ENCODE data around the gene EYS.
"Not testable (repeated sequence)": the region's sequence is repeated elsewhere in the genome, so short reads cannot be mapped to it uniquely, and the experiment has no call there.

Gene EYS

GRCh38 chr6:63800386-63800785 is 1906.6 kb downstream of the EYS start:
- not testable (repeated sequence) for DNase-seq

- no peak for DNase-seq
Observed at GRCh38 chr6:63799813-63800212, 1907.2 kb downstream of the EYS start.

GRCh38 chr6:63799313-63799712 is 1907.7 kb downstream of the EYS start:
- DNase-seq: no peak

GRCh38 chr6:63798378-63798777 is 1908.6 kb downstream of the EYS start:
- DNase-seq: no peak

- DNase-seq: no peak
Observed at GRCh38 chr6:63797721-63798120, 1909.3 kb downstream of the EYS start.

GRCh38 chr6:63795826-63796225 is 1911.2 kb downstream of the EYS start:
- DNase-seq: no peak

- DNase-seq: no peak
Observed at GRCh38 chr6:63795006-63795405, 1912.0 kb downstream of the EYS start.

GRCh38 chr6:63793465-63794137 is 1913.4 kb downstream of the EYS start:
- no peak for DNase-seq

- DNase-seq: no peak
Observed at GRCh38 chr6:63792736-63793464, 1914.1 kb downstream of the EYS start.

- no peak for DNase-seq
Observed at GRCh38 chr6:63790334-63790733, 1916.7 kb downstream of the EYS start.

GRCh38 chr6:63789699-63790098 is 1917.3 kb downstream of the EYS start:
- DNase-seq: no peak

GRCh38 chr6:63788569-63788968 is 1918.5 kb downstream of the EYS start:
- DNase-seq: no peak

GRCh38 chr6:63787021-63787420 is 1920.0 kb downstream of the EYS start:
- no peak for DNase-seq

- DNase-seq: no peak
Observed at GRCh38 chr6:63785006-63785405, 1922.0 kb downstream of the EYS start.

GRCh38 chr6:63783096-63783495 is 1923.9 kb downstream of the EYS start:
- DNase-seq: no peak

- DNase-seq: no peak
Observed at GRCh38 chr6:63774961-63775360, 1932.1 kb downstream of the EYS start.

- DNase-seq: no peak
Observed at GRCh38 chr6:63773200-63773599, 1933.8 kb downstream of the EYS start.

- no peak for DNase-seq
Observed at GRCh38 chr6:63765828-63766227, 1941.2 kb downstream of the EYS start.

GRCh38 chr6:63764318-63764916 is 1942.6 kb downstream of the EYS start:
- DNase-seq: no peak

GRCh38 chr6:63760199-63760598 is 1946.8 kb downstream of the EYS start:
- DNase-seq: no peak

GRCh38 chr6:63759605-63760105 is 1947.4 kb downstream of the EYS start:
- no peak for DNase-seq

- no peak for DNase-seq
Observed at GRCh38 chr6:63757826-63758225, 1949.2 kb downstream of the EYS start.

GRCh38 chr6:63757275-63757674 is 1949.8 kb downstream of the EYS start:
- not testable (repeated sequence) for DNase-seq

- DNase-seq: no peak
Observed at GRCh38 chr6:63750400-63750799, 1956.6 kb downstream of the EYS start.
